Urothelium cell line (cell line): Measurements from ENCODE around the gene MOV10L1.
"Not testable (repeated sequence)": the region's sequence is repeated elsewhere in the genome, so short reads cannot be mapped to it uniquely, and the experiment has no call there.

ENCODE experiments used
- DNase-seq: peaks from one replicate; pipeline ENCODE4 v3.0.0; 2011; ENCODE audit warnings: low spot score, mixed read lengths
- FAIRE-seq: peaks from 2 replicates; lab custom pipeline; 2011; peaks lifted over from hg19 to GRCh38; lab: Jason Lieb, UNC

MOV10L1 gene

GRCh38 chr22:50151571-50152537 lies 62.0 kb downstream of the MOV10L1 start:
- FAIRE-seq (peak; percentile 74), DNase-seq (no peak)

- FAIRE-seq (no peak), DNase-seq (no peak)
These were observed 63.4 kb downstream of the MOV10L1 start for GRCh38 chr22:50153056-50153755.

GRCh38 chr22:50153756-50154140 lies 63.9 kb downstream of the MOV10L1 start:
- FAIRE-seq = no peak
- DNase-seq = no peak

- DNase-seq (no peak), FAIRE-seq (peak; percentile 67)
These were observed 68.0 kb downstream of the MOV10L1 start for GRCh38 chr22:50157709-50158375.

- DNase-seq = no peak
These were observed 71.1 kb downstream of the MOV10L1 start for GRCh38 chr22:50160947-50161346.

GRCh38 chr22:50161508-50162390 lies 71.9 kb downstream of the MOV10L1 start:
- FAIRE-seq = no peak
- DNase-seq = no peak

More at GRCh38 chr22:50160947-50161346, 71.1 kb downstream of the MOV10L1 start:
- FAIRE-seq = no peak

- FAIRE-seq (no peak), DNase-seq (no peak)
These were observed 72.7 kb downstream of the MOV10L1 start for GRCh38 chr22:50162391-50162956.

GRCh38 chr22:50165436-50166123 lies 75.8 kb downstream of the MOV10L1 start:
- FAIRE-seq = no peak
- no peak for DNase-seq

- FAIRE-seq (no peak), DNase-seq (no peak)
These were observed 78.1 kb downstream of the MOV10L1 start for GRCh38 chr22:50167689-50168489.

GRCh38 chr22:50168490-50169180 lies 78.8 kb downstream of the MOV10L1 start:
- not testable (repeated sequence) for DNase-seq, FAIRE-seq

- FAIRE-seq (no peak), DNase-seq (no peak)
These were observed 79.5 kb downstream of the MOV10L1 start for GRCh38 chr22:50169181-50169759.

- FAIRE-seq = peak; percentile 58
These were observed 80.1 kb downstream of the MOV10L1 start for GRCh38 chr22:50169774-50170341.

GRCh38 chr22:50170453-50171318 lies 80.9 kb downstream of the MOV10L1 start, which contains the start of gene PANX2:
Gene PANX2 (plus strand): TSS chr22:50170731. CDS start chr22:50170731, 0 bp downstream.
- no peak for DNase-seq
- peak; percentile 44 for FAIRE-seq

More at GRCh38 chr22:50169774-50170341, 80.1 kb downstream of the MOV10L1 start:
- DNase-seq = peak; percentile 63

- FAIRE-seq = no peak
- DNase-seq = no peak
These were observed 81.6 kb downstream of the MOV10L1 start for GRCh38 chr22:50171319-50171964.

GRCh38 chr22:50171965-50172421 lies 82.2 kb downstream of the MOV10L1 start:
- no peak for FAIRE-seq
- no peak for DNase-seq
